GM20000 (cell line): ENCODE results near the gene PRMT3.

Source experiments
- DNase-seq: peaks from one replicate; pipeline ENCODE4 v3.0.0; 2012; ENCODE audit warnings: low spot score
- TF ChIP-seq, protein P1 (sequence below): IDR thresholded peaks from 2 replicates; pipeline ENCODE4 v1.5.1; 2012; ENCODE audit warnings: mild to moderate bottlenecking, control low read depth; ENCODE audit errors: extremely low read depth, missing control alignments

The PRMT3 gene

DNA sequence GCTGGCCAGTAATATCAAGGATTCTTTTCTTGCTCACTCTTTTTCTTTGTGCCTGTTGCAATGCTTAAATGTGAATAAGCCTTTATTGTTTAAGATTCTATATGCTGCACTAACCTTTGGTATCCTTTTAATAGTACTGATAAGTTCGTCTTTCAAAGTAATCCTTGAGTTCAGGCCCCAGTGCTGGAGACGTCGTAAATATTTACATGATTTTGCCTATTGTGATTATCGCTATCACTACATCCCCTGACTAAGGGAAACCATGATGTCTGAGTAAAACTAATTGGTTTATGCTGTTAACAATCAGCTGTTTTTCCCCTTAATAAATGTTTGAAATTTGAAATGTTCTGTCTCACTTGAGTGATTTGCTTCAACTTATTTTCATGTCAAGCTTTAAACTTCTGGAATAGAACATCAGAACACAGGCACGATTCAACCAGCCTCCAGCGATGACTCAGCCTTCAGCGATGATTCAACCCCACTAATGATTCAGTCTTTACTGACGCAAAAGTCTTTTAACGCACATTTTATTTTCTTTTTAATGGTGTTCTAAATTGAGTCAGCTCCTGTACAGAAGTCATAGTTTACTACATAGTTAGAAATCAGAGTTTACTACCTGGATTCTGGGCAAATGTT is 20.1 kb upstream of the PRMT3 start:
- DNase-seq: no peak
- TF ChIP-seq, protein P1, sequence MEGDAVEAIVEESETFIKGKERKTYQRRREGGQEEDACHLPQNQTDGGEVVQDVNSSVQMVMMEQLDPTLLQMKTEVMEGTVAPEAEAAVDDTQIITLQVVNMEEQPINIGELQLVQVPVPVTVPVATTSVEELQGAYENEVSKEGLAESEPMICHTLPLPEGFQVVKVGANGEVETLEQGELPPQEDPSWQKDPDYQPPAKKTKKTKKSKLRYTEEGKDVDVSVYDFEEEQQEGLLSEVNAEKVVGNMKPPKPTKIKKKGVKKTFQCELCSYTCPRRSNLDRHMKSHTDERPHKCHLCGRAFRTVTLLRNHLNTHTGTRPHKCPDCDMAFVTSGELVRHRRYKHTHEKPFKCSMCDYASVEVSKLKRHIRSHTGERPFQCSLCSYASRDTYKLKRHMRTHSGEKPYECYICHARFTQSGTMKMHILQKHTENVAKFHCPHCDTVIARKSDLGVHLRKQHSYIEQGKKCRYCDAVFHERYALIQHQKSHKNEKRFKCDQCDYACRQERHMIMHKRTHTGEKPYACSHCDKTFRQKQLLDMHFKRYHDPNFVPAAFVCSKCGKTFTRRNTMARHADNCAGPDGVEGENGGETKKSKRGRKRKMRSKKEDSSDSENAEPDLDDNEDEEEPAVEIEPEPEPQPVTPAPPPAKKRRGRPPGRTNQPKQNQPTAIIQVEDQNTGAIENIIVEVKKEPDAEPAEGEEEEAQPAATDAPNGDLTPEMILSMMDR: no peak

DNA sequence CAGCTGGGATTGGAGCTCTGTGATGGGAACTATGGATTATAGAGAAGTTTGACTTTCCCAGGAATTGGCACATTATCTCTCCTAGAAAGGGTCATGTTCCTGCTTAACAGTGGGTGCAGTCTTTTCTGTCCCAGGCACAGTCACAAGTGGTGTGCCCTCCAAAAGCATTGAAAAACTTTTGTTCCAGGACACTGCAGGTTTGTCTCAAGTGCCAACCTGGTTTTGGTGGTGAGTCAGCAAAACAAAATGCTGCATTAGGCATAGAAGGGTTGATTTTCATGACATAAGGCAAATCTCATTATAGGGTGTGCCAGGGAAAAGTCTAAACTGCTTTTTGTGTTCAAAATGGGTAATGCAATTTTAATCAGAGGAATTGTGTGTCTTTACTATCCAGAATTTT is 19.1 kb upstream of the PRMT3 start:
- no peak for DNase-seq
- TF ChIP-seq, protein P1: no peak

DNA sequence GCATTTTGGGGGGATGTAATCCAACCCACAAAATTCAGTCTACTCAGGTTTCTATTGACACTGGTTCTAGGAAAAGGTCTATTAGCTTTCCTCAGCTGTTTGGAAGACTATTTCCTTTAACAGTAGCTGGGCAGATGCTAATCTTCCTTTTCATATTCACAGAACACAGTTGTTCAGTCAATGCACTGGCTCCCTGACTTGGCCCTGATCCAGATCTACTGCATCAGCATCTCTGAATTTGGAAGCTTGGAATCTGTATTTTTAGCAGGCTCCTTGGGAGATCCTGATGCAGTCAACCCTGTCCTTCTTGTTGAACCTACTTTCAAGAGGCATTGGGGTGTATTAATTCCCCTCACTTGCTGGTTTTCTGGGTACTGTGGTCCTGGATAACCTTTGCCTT is 17.7 kb upstream of the PRMT3 start:
- TF ChIP-seq, protein P1: no peak
- DNase-seq: no peak

DNA sequence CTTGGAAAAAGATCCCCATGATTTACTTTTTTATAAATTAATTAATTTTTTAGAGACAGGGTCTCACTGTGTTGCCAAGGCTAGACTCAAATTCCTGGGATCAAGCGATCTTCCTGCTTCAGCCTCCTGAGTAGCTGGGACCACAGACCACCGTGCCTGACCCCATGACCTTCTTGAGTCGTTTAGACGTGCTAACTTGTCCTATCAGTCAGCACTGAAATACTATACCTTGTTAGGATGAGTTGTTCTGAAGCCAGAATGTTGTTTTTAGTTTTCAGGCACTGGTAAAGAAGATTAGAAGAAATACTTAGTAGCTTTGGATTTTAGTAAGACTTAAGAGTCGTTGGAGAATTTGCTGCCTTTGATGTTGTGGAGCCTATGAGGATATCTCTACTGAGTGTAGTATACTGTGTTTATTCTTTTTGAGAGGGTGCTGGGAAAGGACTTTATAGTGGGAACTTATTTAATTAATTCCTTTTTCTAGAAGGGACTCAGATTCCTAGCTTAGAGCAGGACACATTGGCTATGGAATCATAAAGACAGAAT is 15.4 kb upstream of the PRMT3 start:
- TF ChIP-seq, protein P1: no peak
- DNase-seq: no peak

DNA sequence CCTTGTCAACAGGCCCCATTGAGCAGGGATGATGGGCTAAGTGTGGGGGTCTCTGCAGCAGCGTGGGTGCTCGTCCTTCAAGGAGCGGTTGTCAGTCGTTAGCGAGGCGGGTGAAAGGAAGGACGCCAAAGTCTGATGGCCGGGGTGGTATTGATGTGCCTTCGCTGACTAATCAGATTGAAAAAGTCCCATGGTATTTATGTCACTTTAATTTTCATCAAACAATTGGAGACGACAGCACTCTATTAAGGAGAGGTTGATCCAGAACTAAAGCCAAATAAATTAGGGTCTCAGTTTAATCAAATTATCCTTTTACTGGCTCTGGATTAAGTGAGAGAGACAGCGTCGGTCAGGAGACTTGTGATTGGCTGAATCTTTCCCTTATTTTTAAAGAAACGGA is 14.4 kb upstream of the PRMT3 start:
- TF ChIP-seq, protein P1: no peak
- DNase-seq: no peak

DNA sequence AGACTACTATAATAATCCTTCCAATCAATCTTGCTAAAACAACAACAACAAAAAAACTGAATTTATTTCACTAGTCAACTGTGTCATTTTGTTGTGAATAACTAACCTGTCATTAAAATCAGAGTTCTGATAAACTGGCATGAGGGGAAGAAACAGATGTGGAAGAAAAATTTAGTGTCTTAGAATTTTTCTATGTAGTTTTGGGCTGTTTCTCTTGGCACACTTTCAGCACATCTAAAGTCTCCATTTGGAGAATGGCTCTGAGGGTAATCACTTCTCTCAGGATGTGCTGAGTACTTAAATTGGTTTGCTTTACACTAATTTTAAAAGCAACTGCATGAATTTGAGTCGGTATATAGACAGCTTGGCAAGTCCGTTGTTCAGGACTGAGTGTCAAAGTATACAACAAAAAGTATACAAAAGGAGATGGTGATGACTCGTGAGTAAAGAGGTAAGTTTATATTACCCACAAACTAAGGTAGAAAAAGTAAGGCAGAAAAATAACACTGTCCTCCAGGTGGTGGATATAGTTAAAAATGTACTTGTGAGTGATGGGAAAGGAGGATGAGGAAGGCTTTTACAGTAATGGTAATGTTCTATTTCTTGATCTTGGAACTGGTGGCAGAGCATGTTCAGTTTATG is 13.8 kb upstream of the PRMT3 start:
- TF ChIP-seq, protein P1: no peak
- DNase-seq: no peak

DNA sequence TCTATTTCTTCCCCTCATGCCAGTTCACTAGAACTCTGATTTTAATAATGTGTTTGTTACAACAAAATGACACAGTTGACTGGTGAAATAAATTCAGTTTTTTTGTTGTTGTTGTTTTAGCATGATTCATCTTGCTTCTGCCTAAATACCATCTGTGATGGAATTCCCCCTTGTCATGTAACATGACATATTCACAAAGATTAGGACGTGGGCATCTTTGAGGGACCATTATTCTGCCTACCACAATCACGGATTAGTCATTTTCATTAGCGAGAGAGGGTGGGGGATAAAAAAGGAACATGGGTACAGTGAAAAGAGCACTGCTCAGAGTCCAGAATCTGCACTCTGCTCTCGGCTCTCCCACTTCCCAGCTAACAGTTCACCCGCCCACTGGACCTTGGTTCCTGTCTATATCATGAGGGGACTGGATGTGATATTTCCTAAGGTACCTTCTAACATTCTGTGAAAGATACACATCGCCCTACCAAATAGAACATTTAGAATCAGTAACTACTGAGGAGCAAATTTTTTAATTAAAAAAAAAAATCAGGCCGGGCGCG is 12.7 kb upstream of the PRMT3 start:
- no peak for DNase-seq
- TF ChIP-seq, protein P1: no peak
